ENCODE results near the gene ZDHHC11B.
A peak's percentile ranks its signal among the peaks of the same experiment; 100 is the strongest.
"Not testable (repeated sequence)": the region's sequence is repeated elsewhere in the genome, so short reads cannot be mapped to it uniquely, and the experiment has no call there.

ZDHHC11B gene, protein sequence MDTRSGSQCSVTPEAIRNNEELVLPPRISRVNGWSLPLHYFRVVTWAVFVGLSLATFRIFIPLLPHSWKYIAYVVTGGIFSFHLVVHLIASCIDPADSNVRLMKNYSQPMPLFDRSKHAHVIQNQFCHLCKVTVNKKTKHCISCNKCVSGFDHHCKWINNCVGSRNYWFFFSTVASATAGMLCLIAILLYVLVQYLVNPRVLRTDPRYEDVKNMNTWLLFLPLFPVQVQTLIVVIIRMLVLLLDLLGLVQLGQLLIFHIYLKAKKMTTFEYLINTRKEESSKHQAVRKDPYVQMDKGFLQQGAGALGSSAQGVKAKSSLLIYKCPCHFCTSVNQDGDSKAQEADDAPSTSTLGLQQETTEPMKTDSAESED

DNA sequence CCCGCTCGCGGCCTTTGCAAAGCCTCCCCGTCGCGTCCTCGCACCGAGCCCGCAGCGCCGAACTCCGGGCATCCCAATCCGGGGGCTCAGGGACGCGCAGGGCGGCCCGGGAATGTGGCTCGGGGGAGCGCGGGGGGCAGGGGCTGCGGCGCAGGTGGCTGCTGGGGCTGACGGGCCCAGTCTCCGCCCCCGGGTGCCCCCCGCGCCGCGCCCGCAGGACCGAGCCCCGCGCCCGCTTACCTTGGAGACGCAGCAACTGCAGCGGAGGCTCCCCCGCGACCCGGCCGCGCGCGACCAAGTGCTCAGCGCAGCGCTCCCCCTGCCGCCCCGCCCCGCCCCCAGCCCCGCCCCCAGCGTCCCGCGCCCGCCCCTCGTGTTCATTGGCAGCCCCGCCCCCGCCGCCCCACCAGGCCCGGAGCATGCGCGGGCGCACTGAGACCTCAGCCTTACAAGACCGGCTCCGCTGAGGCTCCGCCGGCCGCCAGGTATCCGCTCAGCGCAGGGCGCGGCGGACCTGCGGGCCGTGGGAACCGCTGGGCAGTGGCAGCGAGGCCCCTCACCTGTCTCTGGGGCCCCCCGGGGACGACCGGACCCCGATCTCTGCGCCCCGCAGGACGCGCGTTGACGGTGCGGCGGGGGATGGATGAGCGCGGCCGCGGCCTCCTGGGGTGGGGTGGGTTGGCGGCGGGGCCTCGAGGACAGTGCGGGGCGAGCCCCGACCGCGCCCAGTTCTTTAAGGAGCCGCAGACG, at the start of gene ZDHHC11B:
TSS of gene ZDHHC11B (minus strand) at position 302 of the 750 bp plus-strand sequence. CDS start 17,810 bp downstream, outside the sequence.
- DNase-seq = peak; percentile 76 to 88

DNA sequence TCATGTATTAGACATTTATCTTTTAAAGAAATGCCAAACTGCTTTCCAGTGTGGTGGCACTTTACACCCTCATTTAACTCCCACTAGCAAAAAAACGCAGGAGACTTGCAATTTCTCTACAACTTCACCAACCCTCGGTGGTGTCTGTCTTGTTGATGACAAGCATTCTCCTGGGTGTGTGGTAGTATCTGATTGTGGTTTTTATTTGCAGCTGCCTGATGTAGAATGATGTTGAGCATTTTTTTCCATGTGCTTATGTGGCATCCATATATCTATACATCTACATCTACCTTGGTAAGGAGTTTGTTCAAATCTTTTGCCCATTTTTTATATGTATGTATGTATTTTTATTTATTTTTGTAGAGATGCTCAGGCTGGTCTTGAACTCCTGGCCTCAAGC, 49.5 kb upstream of the ZDHHC11B start:
- DNase-seq = not testable (repeated sequence)

DNA sequence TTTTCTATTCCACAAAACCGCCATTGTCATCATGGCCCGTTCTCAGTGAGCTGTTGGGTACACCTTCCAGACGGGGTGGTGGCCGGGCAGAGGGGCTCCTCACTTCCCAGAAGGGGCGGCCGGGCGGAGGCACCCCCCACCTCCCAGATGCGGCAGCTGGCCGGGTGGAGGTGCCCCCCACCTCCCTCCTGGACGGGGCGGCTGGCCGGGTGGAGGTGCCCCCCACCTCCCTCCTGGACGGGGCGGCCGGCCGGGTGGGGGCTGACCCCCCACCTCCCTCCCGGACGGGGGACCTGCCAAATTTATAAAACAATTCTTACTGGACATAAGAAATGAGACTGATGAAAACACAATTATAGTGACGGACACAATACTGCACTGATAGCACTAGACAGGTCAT, 43.7 kb upstream of the ZDHHC11B start:
- DNase-seq = not testable (repeated sequence)

DNA sequence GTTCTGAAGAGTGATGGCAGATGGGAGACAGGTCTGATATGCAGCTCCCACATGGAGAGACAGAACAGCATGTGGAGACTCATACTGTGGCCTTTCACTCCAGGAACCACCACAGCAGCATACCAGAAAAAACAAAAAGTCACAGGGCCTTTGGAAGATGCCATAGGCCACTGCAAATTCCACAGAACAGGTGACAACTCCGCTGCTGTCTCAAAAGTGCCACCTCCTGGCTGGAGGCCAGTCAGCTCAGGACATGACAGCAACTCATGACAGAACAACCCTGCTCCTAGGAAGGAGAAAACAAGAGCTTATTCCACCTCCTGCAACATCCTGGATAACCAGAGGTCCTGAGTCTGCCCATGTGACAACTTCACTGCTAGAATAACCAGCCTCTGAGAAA, 41.0 kb upstream of the ZDHHC11B start:
- not testable (repeated sequence) for DNase-seq

DNA sequence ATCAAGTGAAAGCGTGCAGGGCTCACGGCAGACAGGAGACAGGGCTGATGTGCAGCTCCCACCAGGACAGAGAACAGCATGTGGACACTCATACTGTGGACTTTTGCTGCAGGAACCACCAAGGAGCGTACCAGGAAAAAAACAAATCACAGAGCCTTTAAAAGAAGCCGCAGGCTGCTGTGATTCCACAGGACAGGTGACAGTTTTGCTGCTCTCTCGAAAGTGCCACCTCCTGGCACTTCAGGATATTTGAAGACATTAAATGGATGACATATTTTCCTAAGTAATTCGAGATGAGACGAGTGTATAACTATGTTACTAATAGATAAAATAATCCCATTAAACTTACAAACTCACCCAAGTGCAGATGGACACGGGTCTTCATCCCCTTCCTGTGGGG, 37.0 kb upstream of the ZDHHC11B start:
- no peak for DNase-seq

DNA sequence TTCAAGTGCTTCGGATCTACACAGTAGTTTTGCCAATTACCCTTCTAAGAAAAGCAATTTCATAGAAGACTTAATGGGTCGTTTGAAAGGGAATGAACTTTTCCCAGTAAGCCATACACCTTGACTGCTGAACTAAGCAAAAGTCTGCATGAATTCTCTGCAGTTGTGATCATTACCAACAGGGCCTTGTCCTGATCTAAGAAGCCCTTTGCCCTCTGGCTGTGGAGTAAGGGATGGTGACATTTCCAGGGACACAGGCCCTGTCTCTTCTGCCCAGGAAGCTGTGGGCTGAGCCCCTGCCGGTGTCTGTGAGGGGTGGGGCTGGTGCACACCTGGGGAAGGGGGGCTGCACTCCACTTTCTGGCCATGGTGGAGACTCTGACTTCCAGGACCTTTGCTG, 35.7 kb upstream of the ZDHHC11B start:
- DNase-seq = no peak

DNA sequence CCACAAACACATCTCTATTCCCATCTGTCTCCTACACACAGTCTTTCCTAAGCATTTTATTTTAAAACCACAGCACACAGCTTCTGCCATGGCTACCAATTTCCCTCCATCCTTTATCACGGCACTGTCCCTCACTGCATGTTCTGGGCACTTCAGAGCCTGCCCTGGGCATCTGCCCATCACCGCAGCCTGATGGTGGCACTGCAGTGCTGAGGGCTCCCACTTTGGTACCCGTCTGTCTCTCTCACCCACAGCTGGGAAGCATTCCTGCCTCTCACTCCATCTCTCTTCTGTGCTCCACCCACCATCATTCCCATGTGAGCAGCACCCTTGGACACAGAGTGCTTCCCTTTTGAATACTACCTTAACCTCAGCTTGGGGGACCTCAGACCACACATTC, 34.5 kb upstream of the ZDHHC11B start:
- no peak for DNase-seq

DNA sequence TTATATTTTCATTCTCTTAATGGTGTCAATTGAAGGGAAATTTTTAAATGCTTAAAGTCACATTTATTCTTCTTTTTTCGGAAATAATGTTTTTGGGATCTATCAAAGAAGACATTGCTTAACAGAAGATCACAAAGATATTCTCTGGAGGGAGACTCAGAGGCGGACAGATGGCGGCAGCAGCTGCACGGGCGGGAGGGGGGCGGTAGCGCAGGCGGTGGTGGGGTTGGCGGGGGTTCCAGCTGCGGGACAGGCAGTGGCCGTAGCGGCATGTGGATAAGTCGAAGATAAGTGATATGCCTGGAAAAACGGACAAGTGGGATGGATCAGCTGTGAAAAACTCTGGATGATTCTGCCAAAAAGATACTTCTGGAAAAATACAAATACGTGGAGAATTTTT, 31.6 kb upstream of the ZDHHC11B start:
- DNase-seq = no peak

DNA sequence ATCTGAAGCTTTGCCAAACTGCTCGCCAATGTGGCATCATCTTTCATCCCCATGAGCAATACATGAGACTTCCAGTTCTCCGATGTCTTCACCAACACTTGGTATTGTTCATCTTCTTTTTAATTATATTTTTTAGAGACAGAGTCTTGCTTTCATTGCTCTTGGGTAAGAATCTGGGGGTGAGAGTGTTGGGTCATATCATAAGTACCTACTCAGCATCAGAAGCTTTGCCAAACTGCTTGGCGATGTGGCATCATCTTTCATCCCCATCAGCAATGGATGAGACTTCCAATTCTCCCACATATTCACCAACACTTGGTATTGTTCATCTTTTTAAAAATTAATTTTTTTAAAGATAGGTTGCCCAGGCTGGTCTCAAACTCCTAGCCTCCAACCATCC, 30.9 kb upstream of the ZDHHC11B start:
- DNase-seq = no peak

DNA sequence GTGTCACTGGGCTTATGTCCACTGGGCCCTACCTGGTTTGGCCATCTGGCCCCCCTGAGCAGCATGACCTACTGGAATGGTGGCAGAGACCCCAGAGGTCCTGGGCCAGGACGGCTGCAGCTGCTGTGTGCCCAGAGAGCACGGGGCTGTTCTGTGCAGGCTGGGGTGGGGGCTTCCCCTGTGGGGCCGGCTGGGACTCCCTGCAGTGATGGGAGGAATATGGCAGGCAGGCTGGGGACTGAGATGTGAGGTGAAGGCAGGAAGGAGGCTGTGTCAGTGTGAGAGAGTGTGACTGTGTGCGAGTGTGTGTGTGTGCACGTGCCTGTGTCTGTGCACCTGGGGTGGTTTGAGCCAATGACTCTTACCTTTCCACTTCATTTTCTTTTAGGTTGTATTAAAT, 29.0 kb upstream of the ZDHHC11B start:
- not testable (repeated sequence) for DNase-seq

DNA sequence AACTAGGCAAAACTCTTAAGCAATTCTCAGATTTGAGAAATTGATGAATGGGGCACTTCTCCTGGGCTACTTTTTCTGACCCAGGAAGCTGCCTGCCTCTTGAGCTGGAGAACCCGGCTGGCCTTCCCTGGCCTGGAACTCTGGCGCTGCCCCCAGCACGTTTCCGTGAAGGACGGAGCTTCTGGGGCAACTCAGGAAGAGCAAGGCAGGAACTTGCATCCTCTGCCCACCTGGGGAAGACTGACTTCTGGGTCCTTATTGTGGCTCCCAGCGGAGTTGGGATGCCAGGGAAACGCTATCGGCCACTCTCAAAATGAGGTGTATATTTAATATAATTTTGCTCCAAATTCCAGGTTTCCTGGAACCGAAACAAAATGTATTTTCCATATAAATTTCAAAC, 26.9 kb upstream of the ZDHHC11B start:
- DNase-seq = not testable (repeated sequence)

DNA sequence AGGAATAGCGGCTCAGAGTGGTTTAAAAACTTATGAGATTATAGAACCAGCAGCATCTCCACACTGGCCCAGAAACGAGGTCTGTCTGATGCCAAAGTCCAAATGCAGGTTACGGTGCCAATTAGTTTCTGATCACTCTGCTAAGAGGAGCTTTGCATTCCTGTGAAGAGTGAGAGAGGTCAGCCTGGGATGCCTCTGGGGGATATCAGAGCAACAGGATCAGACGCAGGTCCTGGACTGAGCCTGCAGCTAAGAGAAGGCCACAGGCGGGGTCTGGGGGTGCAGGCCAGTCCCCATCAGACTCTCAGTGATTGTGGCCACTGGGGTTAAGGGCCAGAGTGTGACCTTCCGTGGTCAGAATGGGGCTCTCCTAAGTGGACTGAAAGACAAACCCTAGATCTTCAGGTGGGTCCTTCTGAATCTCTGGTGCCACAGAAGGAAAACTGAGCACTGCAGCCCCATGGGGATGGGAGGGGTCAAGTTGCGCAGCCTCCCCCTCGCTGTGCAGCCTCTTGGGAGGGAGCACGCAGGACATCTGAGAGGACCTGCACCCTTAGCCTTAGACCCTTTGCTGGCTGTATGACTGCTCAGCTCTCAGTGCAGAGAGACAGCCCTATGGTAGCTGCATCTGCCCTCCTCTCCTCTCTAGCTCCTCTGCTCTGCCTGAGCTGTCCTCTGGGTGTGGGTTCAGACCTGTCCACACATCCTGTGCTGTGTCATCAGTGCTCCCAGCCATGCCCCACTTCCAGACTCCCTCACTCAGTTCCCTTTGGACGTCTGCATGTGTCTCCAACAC, 23.4 kb upstream of the ZDHHC11B start:
- DNase-seq = not testable (repeated sequence)

DNA sequence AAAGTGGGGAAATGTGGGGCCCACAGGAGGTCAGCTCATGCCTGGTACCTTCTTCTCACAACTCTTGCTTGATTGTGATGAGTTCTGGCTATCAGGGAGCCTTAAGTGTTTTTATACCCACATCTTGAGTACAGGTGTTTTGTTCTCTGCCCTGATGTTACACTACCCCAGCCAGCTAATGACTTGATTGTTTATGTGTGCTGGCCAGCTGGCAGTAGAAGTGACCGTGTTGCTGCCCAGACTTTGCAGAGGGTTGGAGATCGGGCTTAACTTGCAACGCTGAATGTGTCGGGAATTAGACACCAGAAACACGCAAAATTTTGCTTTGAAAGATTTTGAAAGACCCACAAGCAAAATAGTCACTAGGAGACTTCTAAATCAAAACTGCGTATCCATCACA, 16.9 kb upstream of the ZDHHC11B start:
- no peak for DNase-seq

DNA sequence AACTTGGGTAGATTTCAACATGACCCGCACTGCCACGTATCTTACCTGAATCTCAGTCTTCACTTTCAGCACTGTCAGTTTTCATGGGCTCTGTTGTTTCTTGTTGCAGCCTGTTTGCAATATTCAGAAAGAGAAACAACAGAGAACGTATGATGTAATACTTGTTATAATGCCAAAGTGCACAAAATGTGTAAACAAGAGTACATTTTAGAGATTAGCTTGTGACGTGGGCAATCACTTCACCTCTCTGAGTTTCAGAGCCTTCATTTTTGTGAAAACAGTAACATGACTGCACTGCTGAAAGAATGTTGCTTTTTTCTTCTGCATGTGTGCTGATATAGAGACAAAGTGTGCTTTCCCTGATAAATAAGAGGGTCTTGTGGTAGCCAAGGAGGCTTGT, 16.5 kb upstream of the ZDHHC11B start:
- not testable (repeated sequence) for DNase-seq

DNA sequence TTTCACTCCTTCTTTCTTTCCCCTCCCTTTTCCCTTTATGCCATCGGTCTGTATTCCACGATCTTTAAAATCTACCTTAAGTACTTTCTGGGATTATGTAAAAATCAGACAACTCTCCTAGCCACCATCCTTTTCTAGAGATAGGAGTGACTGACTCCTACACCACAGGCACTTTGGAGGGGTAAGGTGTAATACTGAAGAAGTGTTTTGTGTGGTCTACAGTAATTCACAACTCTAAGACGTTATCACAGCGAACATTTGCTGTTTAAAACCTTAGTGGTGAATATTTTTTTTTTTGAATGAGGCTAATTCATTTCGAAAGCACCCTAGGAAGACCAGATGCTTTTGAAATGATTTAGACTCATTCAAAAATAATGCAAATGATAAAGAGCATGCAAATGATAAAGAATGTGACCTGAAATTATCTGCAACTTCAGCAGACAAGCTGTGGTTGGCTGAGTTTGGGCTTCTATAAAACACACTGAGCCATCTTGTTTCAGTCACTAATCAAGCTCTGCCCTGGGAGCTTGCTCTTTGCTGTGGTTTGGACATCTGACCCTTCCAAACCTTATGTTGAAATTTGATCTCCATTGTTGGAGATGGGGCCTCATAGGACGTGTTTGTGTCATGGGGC, 14.1 kb upstream of the ZDHHC11B start:
- not testable (repeated sequence) for DNase-seq

DNA sequence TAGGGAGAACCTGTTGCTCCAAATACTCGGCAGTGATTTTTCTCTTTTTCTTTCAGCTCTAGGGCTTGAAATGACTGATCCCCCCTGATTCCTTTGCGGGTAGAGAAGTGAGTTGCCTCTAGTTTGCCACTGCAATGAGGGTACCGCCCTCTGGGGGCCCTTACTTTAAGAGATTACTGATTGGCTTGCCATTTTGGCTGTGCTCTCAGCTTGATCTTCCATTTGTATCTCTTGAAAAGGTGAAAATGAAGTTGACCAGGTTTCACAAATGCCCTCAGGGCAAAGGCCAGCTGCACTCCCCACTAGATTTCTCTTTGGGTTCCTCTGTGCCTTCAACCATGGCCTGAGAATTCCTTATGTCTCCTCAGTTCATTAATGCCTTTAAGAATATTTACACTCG, 13.5 kb upstream of the ZDHHC11B start:
- not testable (repeated sequence) for DNase-seq

DNA sequence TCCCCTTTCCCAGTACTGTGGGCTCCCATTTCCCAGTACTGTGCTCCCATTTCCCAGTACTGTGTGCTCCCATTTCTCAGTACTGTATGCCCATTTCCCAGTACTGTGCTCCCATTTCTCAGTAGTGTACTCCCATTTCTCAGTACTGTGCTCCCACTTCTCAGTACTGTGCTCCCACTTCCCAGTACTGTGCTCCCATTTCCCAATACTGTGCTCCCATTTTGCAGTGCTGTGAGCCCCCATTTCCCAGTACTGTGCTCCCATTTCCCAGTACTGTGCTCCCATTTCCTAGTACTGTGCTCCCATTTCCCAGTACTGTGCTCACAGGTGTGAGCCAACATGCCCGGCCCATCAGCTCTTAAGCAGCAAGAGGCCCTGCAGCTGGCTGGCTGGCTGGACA, 11.3 kb upstream of the ZDHHC11B start:
- DNase-seq = not testable (repeated sequence)

DNA sequence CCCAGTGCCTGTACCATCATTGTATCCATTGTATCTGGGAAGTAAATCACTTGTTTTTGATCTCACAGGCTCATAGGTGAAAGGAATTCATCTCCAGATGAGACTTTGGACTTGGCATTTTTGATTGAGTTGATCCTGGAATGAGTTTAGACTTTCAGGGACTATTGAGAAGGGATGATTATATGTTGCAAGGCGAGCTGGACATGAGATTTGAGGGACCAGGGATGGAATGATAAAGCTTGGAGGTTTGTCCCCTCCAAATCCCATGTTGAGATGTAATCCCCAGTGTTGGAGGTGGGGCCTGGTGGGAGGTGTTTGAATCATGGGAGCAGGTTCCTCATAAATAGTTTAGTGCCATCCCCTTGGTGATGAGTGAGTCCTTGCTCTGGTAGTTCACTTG, 10.4 kb upstream of the ZDHHC11B start:
- not testable (repeated sequence) for DNase-seq

DNA sequence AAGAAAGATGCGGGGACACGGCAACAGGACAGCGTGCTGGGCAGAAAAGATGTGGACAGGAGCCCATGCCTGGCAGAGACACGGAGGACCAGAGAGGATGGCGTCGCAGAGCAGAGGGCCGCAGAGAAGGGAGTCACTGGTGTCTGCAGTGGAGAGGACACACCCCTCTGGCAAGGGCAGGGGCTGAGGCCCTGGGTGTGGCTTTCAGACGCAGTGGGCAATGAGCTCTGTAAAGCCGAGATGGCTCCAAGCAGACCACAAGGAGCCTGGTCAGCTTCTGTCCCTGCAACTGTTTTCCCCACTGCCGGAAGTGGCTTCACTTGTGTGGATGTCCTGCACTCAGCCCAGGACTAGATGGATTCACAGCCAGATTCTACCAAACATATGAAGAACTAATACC, 4.2 kb upstream of the ZDHHC11B start:
- not testable (repeated sequence) for DNase-seq

DNA sequence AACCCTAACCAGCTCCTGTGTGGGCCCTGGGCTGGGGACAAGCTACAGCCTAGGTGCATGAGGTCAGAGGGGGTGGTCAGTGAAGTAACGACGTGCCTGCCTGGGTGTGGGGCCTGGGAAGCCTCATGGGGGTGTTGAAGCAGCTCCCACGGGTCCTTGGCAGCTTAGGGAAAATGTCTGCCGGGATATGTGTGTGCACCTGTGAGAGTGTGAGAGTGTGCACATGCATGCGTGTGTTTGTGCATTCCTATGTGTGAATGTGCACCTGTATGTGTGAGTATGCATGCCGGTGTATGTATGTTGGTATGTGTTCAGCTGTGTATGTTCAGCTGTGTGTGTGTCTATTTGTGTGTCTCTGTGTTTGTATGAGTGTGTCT, 3.3 kb upstream of the ZDHHC11B start:
- not testable (repeated sequence) for DNase-seq

DNA sequence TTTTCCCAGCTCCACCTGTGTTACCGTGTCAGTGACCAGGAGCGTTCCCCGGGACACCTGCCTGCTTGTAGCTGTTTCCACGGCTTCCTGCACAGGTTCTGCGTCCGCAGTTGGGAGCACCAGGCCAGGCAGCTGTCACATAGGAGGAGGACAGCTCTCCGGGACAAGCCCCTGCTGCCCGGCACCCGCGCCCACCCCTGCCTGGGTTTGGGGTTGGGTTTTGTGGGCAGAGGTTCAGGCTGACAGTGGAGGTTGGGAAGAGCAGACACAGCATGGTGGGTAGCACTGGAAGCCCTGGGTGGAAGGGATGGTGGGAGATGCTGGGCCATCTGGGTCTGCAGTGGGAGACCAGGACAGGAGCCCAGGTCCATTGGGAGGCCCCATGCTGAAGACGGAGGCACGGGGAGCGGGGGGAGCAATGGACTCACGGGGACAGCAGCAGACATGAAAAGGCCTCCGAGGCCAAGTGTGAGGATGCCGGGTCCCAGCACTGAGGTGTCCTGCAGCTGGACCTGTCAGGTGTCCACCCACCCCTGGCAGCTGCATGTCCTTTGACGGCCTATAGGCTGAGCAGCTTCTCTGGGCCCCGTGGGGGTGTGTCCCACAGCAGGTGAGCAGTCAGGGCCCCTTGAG, 2.8 kb upstream of the ZDHHC11B start:
- not testable (repeated sequence) for DNase-seq

DNA sequence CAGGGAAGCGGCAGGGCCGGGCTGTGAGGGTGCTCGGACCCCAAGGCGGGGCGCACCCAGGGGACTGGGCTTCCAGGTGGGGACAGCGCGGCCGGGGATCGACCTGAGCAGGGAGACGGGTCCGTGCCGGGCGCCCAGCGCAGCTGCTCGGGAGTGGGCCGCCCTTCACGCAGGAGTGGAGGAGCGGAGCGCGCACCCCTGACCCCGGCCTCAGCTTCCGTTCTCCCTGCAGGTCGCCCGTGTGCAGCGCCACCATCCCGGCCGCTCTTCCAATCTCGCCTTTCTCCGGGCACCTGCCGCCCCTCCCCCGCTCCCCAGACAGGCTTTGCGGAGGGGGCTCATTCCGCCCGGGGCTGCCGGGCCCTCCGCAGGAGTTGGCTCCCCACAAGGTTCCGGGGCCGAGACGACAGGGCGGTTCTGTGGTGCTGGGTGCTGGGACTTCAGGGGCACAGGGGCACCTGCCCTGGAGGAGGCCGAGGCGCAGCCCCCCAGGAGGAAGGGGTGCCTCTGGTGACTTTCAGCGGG, 714 bp upstream of the ZDHHC11B start:
- DNase-seq = not testable (repeated sequence)
